HG02642 (cell line): ENCODE results near the gene IGSF8.

Experiments used
- ATAC-seq: cut with Tn5 transposase; IDR thresholded peaks from one replicate; pipeline ENCODE4 v1.9.1; 2021; ENCODE audit warnings: mild to moderate bottlenecking; ENCODE audit not compliant: unreplicated experiment, poor library complexity

The IGSF8 gene

DNA sequence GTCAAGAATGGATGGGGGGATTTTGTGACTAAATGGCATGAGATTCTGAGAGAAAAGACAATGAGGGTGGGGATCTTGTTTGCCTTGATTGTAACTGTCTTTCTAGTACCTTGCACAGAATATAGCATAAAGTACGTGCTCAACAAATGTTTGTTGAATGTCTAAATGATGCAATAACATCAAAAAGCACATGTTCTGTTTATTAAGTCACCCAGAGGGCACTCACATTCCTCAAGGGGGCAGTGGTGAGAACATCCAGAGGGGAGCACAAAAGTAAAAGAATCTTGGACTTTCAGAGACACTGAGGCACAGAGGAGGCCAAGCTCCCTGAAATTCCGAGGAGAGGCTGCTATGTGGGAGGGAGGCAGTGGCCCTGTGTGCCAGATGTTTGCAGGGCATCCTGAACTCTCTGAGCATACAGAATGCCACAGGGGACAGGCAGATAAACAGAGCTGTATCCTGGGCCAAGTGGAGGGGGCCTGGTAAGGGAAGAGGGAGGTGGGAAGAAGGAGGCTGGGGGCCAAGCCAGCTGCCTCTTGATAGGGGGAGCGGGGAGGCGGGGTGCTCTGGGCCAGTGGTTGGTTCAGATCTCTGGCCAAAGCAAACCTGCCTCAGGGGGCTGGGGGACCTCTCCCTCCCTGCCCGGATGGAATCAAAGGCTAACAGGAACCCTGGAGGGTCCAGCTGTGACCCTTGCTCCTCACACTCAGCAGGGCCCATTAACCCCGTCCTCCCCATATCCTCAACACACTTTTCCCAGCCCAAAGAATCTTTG is 10.7 kb upstream of the IGSF8 start:
- ATAC-seq = no peak

DNA sequence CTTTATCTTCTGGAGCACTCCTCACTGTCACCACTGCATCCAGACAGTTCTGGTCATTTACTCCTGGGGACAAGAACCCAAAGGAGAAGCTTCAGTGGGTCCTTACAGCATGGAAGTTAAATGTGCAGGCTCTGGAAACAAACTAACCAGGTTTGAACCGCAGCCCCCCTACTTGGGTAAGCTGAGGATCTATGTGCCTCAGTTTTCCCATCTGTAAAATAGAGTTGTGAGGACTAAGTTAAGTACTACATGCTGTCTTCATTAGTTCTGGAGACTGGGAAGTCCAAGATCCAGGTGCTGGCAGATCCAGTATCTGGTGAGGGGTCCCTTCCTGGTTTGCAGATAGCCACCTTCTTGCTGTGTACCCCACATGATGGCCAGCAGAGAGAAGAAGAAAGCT is 9.1 kb upstream of the IGSF8 start:
- ATAC-seq = no peak

DNA sequence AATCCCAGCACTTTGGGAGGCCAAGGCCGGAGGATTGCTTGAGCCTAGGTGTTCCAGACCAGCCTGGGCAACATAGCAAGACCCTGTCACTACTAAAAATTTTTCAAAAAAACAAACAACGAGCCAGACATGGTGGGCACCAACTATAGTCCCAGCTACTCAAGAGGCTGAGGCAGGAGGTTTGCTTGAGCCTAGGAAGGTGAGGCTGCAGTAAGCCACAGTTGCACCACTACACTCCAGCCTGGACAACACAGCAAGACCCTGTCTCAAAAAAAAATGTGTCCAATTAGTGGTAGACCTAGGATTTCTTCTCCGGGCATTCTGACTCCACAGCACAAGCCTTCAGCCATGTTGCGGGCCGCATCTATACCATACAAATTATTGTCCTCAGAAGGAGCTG is 6.7 kb upstream of the IGSF8 start:
- no peak for ATAC-seq

DNA sequence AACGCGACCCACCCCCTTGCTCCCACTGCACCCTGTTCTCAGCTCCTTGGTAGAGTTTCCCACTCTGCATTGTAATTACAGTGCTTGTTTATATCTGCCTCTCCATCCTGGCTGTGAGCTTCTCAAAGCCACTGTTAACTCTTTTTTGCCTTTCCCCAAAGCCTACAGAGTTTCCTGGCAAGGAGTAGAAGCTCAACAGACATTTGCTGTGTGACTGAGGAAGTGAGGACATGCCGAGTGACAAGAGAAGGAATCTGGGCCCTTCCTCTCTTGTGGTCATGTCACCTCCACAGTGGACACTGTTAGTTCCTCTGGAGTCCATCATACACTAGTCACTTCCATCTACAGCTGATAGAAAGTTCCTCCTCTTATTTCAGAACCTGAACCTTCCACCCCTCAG is 6.1 kb upstream of the IGSF8 start:
- ATAC-seq = no peak

DNA sequence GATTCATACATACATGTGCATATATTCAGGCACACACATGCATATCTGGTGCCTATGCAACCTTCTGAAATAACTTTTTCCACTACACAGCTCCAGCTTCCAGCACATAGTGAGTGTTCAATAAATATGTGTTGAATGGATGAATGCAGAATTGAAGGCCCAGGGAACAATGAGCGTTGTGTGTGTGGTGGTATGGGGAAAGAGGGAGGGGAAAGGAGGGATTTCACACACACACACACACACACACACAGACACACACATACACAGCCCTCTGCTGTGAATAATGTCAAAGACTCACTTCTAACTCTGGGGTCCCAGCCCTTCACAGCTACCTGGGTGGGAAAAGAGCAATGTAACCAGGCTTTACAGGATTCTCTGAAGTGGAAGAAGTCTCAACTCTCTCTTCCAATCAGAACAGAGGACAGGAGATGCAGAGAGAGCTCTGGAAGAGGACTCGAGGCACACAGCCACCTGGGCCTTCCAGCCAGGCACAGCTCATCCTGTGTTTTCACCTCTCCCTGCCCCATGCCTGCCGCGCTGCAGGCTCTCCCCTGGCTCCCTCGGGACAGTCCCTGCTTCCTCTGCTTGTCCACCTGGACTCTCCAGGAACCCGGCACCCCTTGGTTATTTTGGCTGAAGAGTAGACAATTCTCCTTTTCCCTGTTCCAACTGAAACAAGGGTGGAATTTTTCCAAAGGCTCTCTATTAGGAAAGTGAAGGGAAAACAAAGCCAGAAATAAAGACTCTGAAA is 5.4 kb upstream of the IGSF8 start:
- no peak for ATAC-seq

DNA sequence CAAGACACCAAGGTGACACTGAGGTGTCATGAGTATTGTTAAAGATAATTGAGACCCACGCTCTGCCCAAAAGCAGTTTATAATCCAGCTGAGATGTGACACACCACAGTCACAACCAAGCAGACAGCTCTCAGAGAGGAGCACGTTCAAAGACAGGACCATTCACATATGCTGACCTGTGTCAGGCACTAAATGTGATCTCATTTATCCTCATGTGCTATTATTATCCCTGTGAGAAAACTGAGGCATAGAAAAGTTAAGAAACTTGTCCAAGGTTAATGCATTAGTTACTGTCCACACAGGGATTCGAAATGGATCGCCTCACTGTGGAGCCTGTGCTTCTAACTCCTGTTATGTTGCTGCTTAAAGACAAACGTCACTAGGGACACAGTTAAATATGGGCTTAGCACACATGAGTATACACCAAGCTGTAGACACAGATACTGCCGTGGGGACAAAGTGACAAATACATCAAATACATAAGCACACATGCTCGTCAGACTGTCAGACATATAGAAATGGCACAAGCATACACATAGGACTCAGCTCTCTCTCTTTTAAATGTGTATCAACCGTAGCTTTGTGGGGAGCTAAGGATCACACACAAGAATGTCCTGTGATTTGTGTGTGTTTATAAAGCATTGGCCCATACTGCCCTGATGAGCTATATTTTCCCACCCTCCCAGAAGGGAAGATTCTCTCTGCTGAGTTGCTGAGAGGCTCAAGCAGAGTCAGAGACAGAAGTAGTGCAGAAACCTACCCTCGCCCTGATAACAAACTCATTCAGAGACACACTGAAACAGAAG is 3.5 kb upstream of the IGSF8 start:
- ATAC-seq = no peak

DNA sequence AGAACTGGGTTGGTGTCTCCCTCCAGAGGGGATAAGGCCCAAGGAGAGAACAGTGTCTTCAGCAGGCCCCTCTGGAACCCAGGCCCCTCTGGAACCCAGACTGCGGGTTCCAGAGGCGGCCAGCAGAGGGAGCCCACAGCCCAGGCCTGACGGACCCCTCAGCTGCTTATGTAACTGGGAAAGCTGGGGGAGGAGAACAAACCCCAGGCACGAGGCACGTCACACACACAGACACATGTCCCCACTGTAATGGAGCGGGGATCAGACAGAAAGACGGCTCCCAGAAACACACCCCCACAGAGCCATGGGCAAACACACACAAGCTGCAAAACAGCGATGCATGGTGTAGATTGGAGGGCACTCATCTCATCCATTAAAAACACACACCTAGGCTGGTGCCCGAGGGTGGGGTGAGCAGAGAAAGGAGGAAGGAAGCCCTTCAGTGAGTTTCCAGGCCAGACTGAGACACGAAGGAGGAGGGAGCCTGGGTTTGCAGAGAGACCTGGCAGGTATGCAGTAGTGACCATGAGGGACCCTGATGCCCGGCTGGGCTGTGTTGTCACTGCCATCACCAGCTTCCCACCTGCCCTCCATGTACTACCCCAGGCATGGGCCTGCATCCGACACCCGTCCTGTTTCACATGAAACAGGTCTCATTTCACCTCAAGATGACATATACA is 2.8 kb upstream of the IGSF8 start:
- no peak for ATAC-seq

DNA sequence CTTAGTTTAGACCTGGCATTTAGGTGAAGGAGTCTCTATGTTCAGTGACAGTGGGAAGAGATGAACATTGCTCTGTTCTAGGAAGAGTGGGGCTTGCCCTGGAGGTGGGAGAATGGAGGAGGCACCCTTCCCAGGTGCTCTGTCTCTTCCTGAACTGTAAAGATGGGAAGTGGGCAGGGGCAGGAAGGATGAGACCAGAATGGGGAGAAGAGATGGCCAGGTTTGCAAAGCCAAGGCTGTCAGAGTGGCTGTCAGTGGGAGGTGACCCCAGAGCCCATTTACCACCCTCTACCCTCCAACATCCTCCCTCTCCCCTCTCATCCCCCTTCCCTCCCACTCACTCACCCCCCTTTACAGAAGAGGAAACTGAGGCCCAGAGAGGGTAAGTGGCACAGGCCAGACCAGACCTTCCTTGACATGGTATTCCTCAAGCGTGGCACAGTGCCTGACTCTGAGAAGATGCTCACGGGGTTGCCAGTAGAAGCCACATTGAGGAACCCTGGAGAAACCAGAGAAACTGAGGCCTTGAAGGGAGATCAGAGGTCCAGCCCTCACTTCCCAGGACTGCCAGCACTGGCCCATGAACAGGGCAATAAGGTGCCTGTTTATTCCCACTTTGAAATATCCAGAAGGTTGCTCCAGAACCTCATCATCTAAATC is 1.4 kb upstream of the IGSF8 start:
- no peak for ATAC-seq

DNA sequence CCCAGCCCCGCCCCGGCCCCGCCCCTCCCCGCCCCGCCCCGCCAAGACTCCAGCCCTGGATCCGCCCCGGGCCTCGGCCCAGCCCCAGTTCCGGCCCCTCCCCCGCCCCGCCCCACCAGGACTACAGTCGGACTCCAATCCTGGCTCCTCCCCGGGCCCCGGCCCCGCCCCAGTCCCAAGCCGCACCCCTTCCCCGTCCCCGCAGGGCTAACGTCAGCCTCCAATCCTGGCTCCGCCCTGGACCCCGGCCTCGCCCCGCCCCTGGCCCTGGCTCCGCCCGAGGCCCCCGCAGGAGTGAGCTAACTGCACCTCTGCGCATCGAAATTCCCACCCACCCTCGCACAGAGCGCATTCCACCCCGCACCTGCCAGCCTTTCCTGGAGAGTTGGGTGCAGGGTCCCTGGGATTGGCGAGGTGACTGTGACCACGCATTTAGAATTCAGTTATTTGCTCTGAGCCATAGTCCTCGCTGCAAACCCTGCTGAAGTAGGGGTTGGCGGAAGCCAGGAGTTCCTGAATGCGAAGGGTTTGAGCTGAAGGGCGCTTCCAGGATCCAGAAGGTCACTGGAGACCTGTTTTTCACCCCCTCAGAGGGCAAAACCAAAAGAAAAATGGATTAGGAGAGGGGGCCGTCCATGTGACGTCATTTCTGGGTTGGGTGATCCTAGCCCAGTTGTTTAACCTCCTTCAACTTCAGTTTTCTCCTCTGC is 588 bp upstream of the IGSF8 start:
- peak; percentile 88 for ATAC-seq

DNA sequence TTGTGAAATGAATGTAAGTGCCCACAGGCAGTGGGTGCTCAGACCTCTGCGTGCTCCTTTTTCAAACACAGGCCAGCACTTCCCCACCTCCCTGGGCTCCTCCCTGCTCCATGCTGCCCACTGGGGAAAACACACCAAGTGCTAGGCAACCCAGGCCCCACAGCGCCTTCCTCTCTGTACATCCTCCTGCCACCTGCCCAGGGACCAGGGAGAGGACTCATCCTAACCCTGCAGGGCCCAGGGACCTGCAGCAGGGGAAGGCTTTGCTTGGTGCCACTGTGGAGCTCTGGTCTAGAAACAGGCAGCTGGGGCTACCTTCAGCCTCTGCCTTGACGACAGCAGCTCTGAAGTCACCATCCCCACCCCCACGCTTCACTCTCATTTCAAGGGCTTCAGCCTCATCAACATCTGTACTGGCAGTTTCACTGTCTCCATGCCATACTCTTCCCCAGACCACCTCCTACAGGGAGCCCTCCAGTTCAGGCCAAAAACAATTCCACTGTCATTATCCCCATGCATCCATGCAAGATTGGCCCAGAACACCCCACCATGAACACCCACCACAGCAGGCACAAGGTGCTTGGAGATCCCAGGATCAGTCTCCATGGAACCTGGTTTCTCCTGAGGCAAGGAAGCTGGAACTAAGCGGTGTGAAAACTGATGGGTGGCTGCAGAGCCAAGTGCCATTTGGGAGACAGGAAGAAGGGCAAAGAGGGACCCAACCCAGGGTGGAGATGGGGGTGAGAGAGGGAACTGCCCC is 1.1 kb downstream of the IGSF8 start:
- ATAC-seq = no peak

DNA sequence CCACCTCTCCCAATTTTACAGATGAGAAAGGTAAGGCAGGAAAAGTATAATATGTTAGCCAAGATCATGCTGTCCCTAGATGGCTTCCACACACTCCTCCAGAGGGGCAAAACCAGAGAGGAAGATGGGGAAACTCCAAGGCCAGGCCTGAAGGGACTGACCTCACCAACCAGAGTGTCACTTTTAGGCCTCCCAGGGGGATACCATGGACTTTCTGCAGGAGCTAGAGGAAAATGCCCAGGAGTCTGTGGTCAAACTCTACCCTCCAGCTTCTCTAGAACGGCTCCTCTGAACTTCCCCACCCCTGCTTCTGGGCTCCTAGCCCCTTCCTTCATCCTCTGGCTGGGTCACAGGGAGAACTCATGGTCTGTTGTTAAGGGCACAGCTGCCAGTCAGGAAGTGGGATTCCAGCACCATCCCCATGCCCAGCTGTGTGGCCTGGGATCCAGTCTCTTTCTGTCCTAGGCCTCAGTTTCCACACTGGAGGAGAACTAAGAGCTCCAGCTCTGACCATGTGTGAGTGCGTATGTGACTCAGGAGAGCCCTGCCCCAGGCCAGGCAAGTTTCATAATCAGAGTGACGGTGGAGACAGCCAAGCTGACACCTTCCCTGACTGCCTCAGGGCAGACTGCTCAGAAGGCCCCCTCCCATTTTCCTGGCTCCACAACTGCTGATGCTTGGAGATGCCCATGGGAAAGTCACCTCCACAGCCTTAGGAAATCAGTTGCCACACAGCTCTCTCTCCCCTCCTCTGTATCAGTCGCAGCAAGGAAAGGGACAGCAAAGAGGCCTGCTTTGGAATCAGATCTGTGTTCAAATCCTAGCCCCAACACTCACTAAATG is 1.9 kb downstream of the IGSF8 start:
- ATAC-seq = no peak

DNA sequence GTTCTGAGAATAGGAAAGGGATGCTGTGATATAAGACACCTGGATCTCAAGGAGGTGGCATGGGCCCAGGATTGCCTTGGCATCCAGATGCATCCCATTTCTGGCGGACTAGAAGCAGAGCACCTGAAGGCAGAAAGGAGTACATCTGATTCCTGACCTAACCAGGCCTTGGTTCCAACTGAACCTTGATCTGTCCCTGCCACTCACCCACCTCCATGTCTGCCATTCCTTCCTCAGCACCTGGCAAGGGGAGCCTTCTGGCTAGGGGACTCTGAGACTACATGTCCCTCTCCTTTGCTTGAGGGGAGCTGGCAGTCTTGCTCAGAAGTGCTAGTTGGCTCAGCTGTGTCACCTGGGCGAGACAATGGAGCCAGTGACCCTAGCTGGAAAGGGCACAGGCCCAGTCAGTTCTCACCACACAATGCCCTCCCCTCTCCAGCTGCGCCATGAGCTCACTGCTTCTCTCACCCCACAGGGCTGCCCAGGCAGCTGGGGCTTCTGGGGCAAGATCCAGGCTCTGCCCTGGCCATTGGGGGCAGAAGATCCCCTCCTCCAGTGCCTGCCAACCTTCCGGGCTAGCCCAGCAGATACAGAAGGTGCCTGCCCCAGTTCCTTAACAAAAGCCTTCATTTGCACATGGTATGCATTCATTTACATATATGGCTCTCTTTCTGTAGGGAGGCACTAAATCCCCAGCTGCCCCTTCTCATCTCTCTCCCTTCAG is 2.9 kb downstream of the IGSF8 start:
- no peak for ATAC-seq

DNA sequence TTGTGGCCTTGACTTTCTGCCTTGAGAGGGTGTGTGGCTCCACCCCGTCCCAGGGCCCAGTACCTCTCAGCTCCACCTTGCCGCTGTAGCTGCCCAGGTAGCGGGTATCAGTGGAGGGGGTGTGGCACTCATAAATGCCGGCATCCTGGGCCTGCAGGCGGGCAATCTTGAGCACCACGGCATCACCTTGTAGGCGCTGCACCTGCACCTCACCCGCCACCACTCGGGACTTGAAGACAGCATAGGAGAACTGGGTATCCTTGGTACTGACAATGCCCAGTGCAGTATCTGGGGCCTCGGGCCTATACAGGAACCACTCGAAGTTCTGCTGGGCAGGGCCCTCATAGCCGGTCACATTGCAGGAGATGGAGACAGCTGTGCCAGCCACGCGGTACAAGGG is 3.6 kb downstream of the IGSF8 start:
- no peak for ATAC-seq

DNA sequence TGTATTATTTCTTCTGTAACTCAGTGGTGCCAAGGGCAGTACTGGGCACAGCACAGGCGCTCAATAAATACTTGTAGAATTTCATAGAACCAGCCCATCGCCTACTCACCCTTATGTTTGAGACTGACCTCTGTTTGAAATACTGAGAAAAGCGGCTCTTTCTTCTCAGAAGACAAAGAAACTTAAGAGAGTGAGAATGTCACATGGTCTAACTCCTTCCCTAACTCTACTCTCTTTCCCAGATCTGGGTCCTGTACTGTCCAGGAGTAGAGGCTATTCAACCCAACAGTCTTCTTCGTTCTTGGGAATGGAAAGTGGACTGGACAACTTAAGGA is 4.2 kb downstream of the IGSF8 start:
- ATAC-seq = no peak

DNA sequence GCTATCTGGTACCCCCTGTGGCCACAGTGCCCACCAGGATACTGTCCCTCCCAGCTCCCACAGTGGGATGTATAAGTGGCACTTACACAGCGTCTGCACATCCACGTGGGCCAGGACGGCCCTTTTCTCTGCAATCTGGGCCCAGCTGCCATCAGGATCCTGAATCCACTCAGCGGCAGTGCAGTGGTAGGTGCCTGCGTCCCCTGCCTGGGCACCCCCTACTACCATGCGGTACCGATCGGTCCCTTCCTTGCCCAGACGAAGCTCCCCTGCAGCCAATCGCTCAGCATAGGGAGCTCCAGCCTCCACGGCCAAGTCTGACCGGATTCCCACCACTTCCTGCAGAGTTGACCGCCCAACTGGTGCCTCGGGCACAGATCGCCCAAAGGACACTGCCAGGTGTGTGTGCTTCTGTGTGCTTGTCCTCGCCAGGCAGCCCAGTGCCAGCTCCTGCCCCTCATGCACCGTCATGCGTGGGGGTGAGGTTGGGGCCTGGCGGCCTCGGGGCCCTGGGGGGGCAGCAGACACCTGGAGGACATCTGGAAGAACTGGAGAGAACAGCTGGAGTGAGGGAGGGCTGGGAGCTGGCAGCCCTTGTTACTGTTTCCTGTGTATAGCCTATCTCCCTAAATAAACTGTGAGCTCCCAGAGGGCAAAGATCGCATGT is 4.7 kb downstream of the IGSF8 start:
- no peak for ATAC-seq

DNA sequence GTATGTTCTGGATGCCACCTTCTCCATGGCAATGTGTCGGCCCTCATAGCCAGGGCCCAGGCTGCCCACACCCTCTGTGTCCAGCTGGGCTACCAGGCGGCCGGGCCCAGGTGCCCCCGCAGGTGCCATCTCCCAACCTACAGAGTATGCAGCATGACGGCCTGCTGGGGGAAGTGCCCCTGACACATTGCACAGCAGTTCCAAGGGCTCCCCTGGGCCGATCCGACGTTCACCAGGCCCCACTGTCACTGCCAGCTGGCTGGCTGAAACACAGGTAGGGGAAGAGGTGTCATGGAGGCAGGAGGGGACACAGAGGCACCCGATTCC is 5.4 kb downstream of the IGSF8 start:
- ATAC-seq = no peak
